Suprapubic skin (tissue), 4 donors: ENCODE results near the gene PRSS8.

Experiments used
- CTCF ChIP-seq, 2 donors: fragments of 200-600 bp in 1 of 2; fragments of 450-650 bp in 1 of 2; sonication (generic) in 1 of 2; IDR thresholded peaks; one replicate each; pipeline ENCODE4 v1.5.1; 2016 to 2019; ENCODE audit warnings: antibody characterized with exemption in 2 of 2, mild to moderate bottlenecking in 1 of 2, moderate library complexity in 1 of 2
- EP300 ChIP-seq: sonication (generic); formaldehyde crosslinking; IDR thresholded peaks from one replicate; pipeline ENCODE4 v1.6.1; 2017; ENCODE audit warnings: antibody characterized with exemption
- POLR2A ChIP-seq, 2 donors: fragments of 450-650 bp; IDR thresholded peaks; one replicate each; pipeline ENCODE4 v1.6.1; 2017; ENCODE audit warnings: antibody characterized with exemption in 2 of 2, mild to moderate bottlenecking in 2 of 2, moderate library complexity in 2 of 2
- POLR2AphosphoS5 ChIP-seq, 3 donors: sonication (generic); formaldehyde crosslinking; IDR thresholded peaks; one replicate each; pipeline ENCODE4 v1.6.1; 2017; ENCODE audit warnings: antibody characterized with exemption in 3 of 3

- TF ChIP-seq CTCF (IDR thresholded peaks at IDR 0.05) (no peak), POLR2AphosphoS5 (IDR thresholded peaks at IDR 0.05) (peak in 1 of 3 donors; percentile 12), EP300 (no peak), POLR2A (IDR thresholded peaks at IDR 0.05) (no peak)
Observed at GRCh38 chr16:31130899-31131298, 4.6 kb downstream of the PRSS8 start.
